H9 (cell line): ENCODE data around the gene NRP1. TPM values are rescaled to one million over a fixed set of nuclear protein-coding genes. Genes with fewer than 3 reads are reported as not detected.

ENCODE experiments used
- DNase-seq: peaks from one replicate; pipeline ENCODE4 v3.0.0-alpha.2; 2017
- H2AFZ ChIP-seq: one replicate; pipeline ENCODE4 v1.6.1; 2013; ENCODE audit warnings: mild to moderate bottlenecking, low read length, control low read depth, moderate library complexity
- H2AK5ac ChIP-seq: 2 replicates; pipeline ENCODE4 v1.6.1; 2013; ENCODE audit warnings: low read length, control low read depth, mixed read lengths; ENCODE audit not compliant: insufficient read length
- H2BK120ac ChIP-seq: one replicate; pipeline ENCODE4 v1.6.1; 2013; ENCODE audit warnings: low read depth, mild to moderate bottlenecking, low read length, control low read depth, inconsistent platforms; ENCODE audit not compliant: poor library complexity, severe bottlenecking
- H2BK12ac ChIP-seq: 2 replicates; pipeline ENCODE4 v1.6.1; 2013; ENCODE audit warnings: low read length, control low read depth, mixed read lengths, low read depth; ENCODE audit not compliant: insufficient read length
- H2BK15ac ChIP-seq: 2 replicates; pipeline ENCODE4 v1.6.1; 2013; ENCODE audit warnings: low read depth, low read length, control low read depth
- H2BK20ac ChIP-seq: one replicate; pipeline ENCODE4 v1.6.1; 2013; ENCODE audit warnings: low read depth, mild to moderate bottlenecking, low read length, control low read depth, inconsistent platforms; ENCODE audit not compliant: poor library complexity, severe bottlenecking
- H2BK5ac ChIP-seq: 2 replicates; pipeline ENCODE4 v1.6.1; 2013; ENCODE audit warnings: low read length, control low read depth, mixed read lengths; ENCODE audit not compliant: insufficient read length
- H3K14ac ChIP-seq: 2 replicates; pipeline ENCODE4 v1.6.1; 2013; ENCODE audit warnings: low read length, control low read depth; ENCODE audit not compliant: insufficient read depth
- H3K18ac ChIP-seq: 2 replicates; pipeline ENCODE4 v1.6.1; 2013; ENCODE audit warnings: low read depth, mild to moderate bottlenecking, mixed read lengths, low read length, control low read depth; ENCODE audit not compliant: insufficient read length
- H3K23ac ChIP-seq: 2 replicates; pipeline ENCODE4 v1.6.1; 2013; ENCODE audit warnings: low read length, control low read depth, mixed read lengths, low read depth; ENCODE audit not compliant: insufficient read length
- H3K23me2 ChIP-seq: 2 replicates; pipeline ENCODE4 v1.6.1; 2013; ENCODE audit warnings: low read depth, mild to moderate bottlenecking, mixed read lengths, low read length, control low read depth; ENCODE audit not compliant: insufficient read length, poor library complexity, severe bottlenecking
- H3K27ac ChIP-seq: 2 replicates; pipeline ENCODE4 v1.5.1; 2013; ENCODE audit warnings: low read length, control low read depth, mixed read lengths, low read depth; ENCODE audit not compliant: insufficient read length
- H3K27me3 ChIP-seq: 2 replicates; pipeline ENCODE4 v1.6.1; 2013; ENCODE audit warnings: low read length, control low read depth, inconsistent platforms; ENCODE audit not compliant: insufficient read depth
- H3K4ac ChIP-seq: 2 replicates; pipeline ENCODE4 v1.6.1; 2013; ENCODE audit warnings: low read depth, mild to moderate bottlenecking, control low read depth, inconsistent platforms, low read length, moderate library complexity
- H3K4me1 ChIP-seq: 2 replicates; pipeline ENCODE4 v1.6.1; 2013; ENCODE audit warnings: low read length, control low read depth, inconsistent platforms; ENCODE audit not compliant: insufficient read depth
- H3K4me2 ChIP-seq: 2 replicates; pipeline ENCODE4 v1.6.1; 2013; ENCODE audit warnings: low read length, control low read depth, mixed read lengths; ENCODE audit not compliant: insufficient read length, insufficient read depth
- H3K56ac ChIP-seq: 2 replicates; pipeline ENCODE4 v1.6.1; 2013; ENCODE audit warnings: low read depth, mild to moderate bottlenecking, mixed read lengths, low read length, control low read depth; ENCODE audit not compliant: insufficient read length
- H3K79me1 ChIP-seq: 2 replicates; pipeline ENCODE4 v1.6.1; 2013; ENCODE audit warnings: low read depth, mild to moderate bottlenecking, moderate library complexity, low read length, control low read depth, inconsistent platforms; ENCODE audit not compliant: insufficient read depth, poor library complexity, severe bottlenecking
- H3K79me2 ChIP-seq: 2 replicates; pipeline ENCODE4 v1.6.1; 2013; ENCODE audit warnings: low read length, control low read depth, inconsistent platforms; ENCODE audit not compliant: insufficient read depth
- H3K9ac ChIP-seq: 2 replicates; pipeline ENCODE4 v1.6.1; 2013; ENCODE audit warnings: low read length, control low read depth, mixed read lengths; ENCODE audit not compliant: insufficient read length; ENCODE audit errors: extremely low read depth
- H3K9me3 ChIP-seq: one replicate; pipeline ENCODE4 v1.6.1; 2013; ENCODE audit warnings: low read depth, low read length, inconsistent platforms; ENCODE audit not compliant: control insufficient read depth
- H3T11ph ChIP-seq: one replicate; pipeline ENCODE4 v1.6.1; 2013; ENCODE audit warnings: mild to moderate bottlenecking, low read length, control low read depth, inconsistent platforms
- H4K20me1 ChIP-seq: one replicate; pipeline ENCODE4 v1.6.1; 2013; ENCODE audit not compliant: control insufficient read depth, insufficient read length, insufficient read depth
- H4K5ac ChIP-seq: 2 replicates; pipeline ENCODE4 v1.6.1; 2013; ENCODE audit warnings: low read depth, mild to moderate bottlenecking, mixed read lengths, low read length, control low read depth; ENCODE audit not compliant: insufficient read length
- H4K8ac ChIP-seq: replicated peaks from 2 replicates; pipeline ENCODE4 v1.6.1; 2013; ENCODE audit warnings: low read length, control low read depth, mixed read lengths, low read depth; ENCODE audit not compliant: insufficient read length
- H4K91ac ChIP-seq: 2 replicates; pipeline ENCODE4 v1.6.1; 2013; ENCODE audit warnings: low read depth, mild to moderate bottlenecking, moderate library complexity, mixed read lengths, low read length, control low read depth; ENCODE audit not compliant: insufficient read length
- H3K27ac Mint-ChIP-seq, 3 experiments: 2 replicates in 2 of 3; 3 replicates in 1 of 3; pipeline ENCODE4 v1.8.0; 2020 to 2021; ENCODE audit warnings: mixed read lengths in 3 of 3, mild to moderate bottlenecking in 1 of 3, moderate library complexity in 1 of 3
- H3K27me3 Mint-ChIP-seq: 2 replicates; pipeline ENCODE4 v1.8.0; 2021; ENCODE audit warnings: low read depth, mild to moderate bottlenecking, moderate library complexity, mixed read lengths
- H3K36me3 Mint-ChIP-seq, 3 experiments: 2 replicates in 2 of 3; 3 replicates in 1 of 3; pipeline ENCODE4 v1.8.0; 2020 to 2021; ENCODE audit warnings: low read depth in 3 of 3, mixed read lengths in 3 of 3; ENCODE audit not compliant: insufficient read depth in 1 of 3
- H3K4me1 Mint-ChIP-seq, 2 experiments: 2 replicates each; pipeline ENCODE4 v1.8.0; 2020; ENCODE audit warnings: mixed read lengths in 2 of 2
- H3K4me3 Mint-ChIP-seq, 2 experiments: 2 replicates in 1 of 2; 3 replicates in 1 of 2; pipeline ENCODE4 v1.8.0; 2020 to 2021; ENCODE audit warnings: mild to moderate bottlenecking in 2 of 2, mixed read lengths in 2 of 2, moderate library complexity in 1 of 2
- H3K9me3 Mint-ChIP-seq, 2 experiments: 2 replicates in 1 of 2; 3 replicates in 1 of 2; pipeline ENCODE4 v1.8.0; 2020; ENCODE audit warnings: mild to moderate bottlenecking in 2 of 2, mixed read lengths in 2 of 2, moderate library complexity in 1 of 2
- CTCF ChIP-seq: fragments of 200-600 bp; sonication (generic); conservative IDR thresholded peaks from 3 replicates; pipeline ENCODE4 v1.8.0; 2021; ENCODE audit warnings: antibody characterized with exemption, mild to moderate bottlenecking
- WGBS: extraction: QIAGEN DNeasy Blood & Tissue Kit; methylation state at CpG from one replicate; pipeline ENCODE4 v1.1.7; 2013; ENCODE audit warnings: missing lambda C conversion rate, low lambda C conversion rate, mixed read lengths; ENCODE audit not compliant: insufficient read length; ENCODE audit errors: extremely low coverage; 5-methylcytosine and 5-hydroxymethylcytosine counted together
- total RNA-seq: library from RNA; stranded (reverse); gene quantifications from 2 replicates; pipeline ENCODE4 v1.2.1, GENCODE V29; 2021

Gene NRP1
- total RNA-seq, 1 experiment from 2014 or later = 4.6 TPM

GRCh38 chr10:33193701-33194521 lies 140.6 kb downstream of the NRP1 start:
- H2BK5ac ChIP-seq = no peak overlapping the region
- H3K9me3 ChIP-seq = no peaks in the 10 kb centered on the region
- no peak overlapping the region for H2AFZ ChIP-seq
- H3K23me2 ChIP-seq = no peaks in the 10 kb centered on the region
- H3K56ac ChIP-seq = no peak overlapping the region
- Mint-ChIP-seq H3K36me3 (no peaks in the 10 kb centered on the region), H3K27ac (no peak overlapping the region), H3K4me1 (peaks cover 9 to 17% of the 10 kb centered on the region in 2 experiments), H3K27me3 (peaks cover 2% of the 10 kb centered on the region), H3K9me3 (no peaks in the 10 kb centered on the region), H3K4me3 (no peak overlapping the region)
- TF ChIP-seq CTCF = peak; percentile 15; the same call in 2 of the 3 replicates
- H3K27me3 ChIP-seq = no peaks in the 10 kb centered on the region
- H4K8ac ChIP-seq = no peak overlapping the region
- H2BK12ac ChIP-seq = no peak overlapping the region
- H3K9ac ChIP-seq = no peak overlapping the region
- no CpG with 5 or more reads among the region's 6 CpGs for WGBS
- no peak overlapping the region for H3K4me2 ChIP-seq
- H4K91ac ChIP-seq = no peak overlapping the region
- no peak overlapping the region for H3K4ac ChIP-seq
- no peaks in the 10 kb centered on the region for H4K20me1 ChIP-seq
- no peak overlapping the region for H3K23ac ChIP-seq
- no peaks in the 10 kb centered on the region; the same call in 1 of the 2 replicates for H3K79me2 ChIP-seq
- no peak overlapping the region for H3K14ac ChIP-seq
- H2BK120ac ChIP-seq = no peak overlapping the region
- H4K5ac ChIP-seq = no peak overlapping the region
- H3K18ac ChIP-seq = no peak overlapping the region
- no peak overlapping the region for H2AK5ac ChIP-seq
- no peak overlapping the region for H2BK20ac ChIP-seq
- DNase-seq = no peak
- no peak overlapping the region for H3T11ph ChIP-seq
- H3K79me1 ChIP-seq = no peaks in the 10 kb centered on the region
- no peak overlapping the region for H3K27ac ChIP-seq
- no peaks in the 10 kb centered on the region for H3K4me1 ChIP-seq
- no peak overlapping the region for H2BK15ac ChIP-seq
